DND-41 (cell line): Measurements from ENCODE around the gene MTHFS.

Experiments used
- ATAC-seq: fragments of 200-7000 bp; cut with Tn5 transposase; 3 replicates; pipeline ENCODE4 v1.9.1; 2021; ENCODE audit warnings: low read depth; ENCODE audit not compliant: insufficient read depth
- DNase-seq: peaks from one replicate; pipeline ENCODE4 v3.0.0-alpha.2; 2020
- H2AFZ ChIP-seq: 2 replicates; pipeline ENCODE4 v1.6.0; 2012; ENCODE audit warnings: low read depth, low read length
- H3K27ac ChIP-seq: 2 replicates; pipeline ENCODE4 v1.5.1; 2012; ENCODE audit warnings: low read length, inconsistent platforms
- H3K27me3 ChIP-seq: fragments of 200-600 bp; sonication (generic); 2 replicates; pipeline ENCODE4 v1.6.0; 2012; ENCODE audit warnings: low read length, mild to moderate bottlenecking, inconsistent platforms; ENCODE audit not compliant: insufficient read depth, poor library complexity
- H3K36me3 ChIP-seq: 2 replicates; pipeline ENCODE4 v1.5.1; 2012; ENCODE audit warnings: low read length, inconsistent platforms; ENCODE audit not compliant: insufficient read depth
- H3K4me1 ChIP-seq: 2 replicates; pipeline ENCODE4 v1.5.1; 2012; ENCODE audit warnings: mild to moderate bottlenecking, low read length; ENCODE audit not compliant: insufficient read depth
- H3K4me2 ChIP-seq: 2 replicates; pipeline ENCODE4 v1.6.0; 2012; ENCODE audit warnings: mild to moderate bottlenecking, moderate library complexity, low read length, inconsistent platforms; ENCODE audit not compliant: insufficient read depth
- H3K4me3 ChIP-seq, 2 experiments: fragments of 200-600 bp in 1 of 2; shearing (Covaris generic) in 1 of 2; 2 replicates each; pipeline ENCODE4 v1.5.1; 2012 to 2016; ENCODE audit warnings: inconsistent platforms in 2 of 2, low read length in 2 of 2, mild to moderate bottlenecking in 2 of 2, low read depth in 1 of 2, moderate library complexity in 1 of 2
- H3K79me2 ChIP-seq: 2 replicates; pipeline ENCODE4 v1.6.0; 2012; ENCODE audit warnings: low read length, inconsistent platforms; ENCODE audit not compliant: insufficient read depth
- H3K9ac ChIP-seq: 2 replicates; pipeline ENCODE4 v1.6.0; 2012; ENCODE audit warnings: low read depth, mild to moderate bottlenecking, inconsistent platforms, low read length, moderate library complexity
- H3K9me3 ChIP-seq: 2 replicates; pipeline ENCODE4 v1.5.1; 2012; ENCODE audit warnings: low read length, moderate library complexity, mild to moderate bottlenecking, inconsistent platforms; ENCODE audit not compliant: insufficient read depth, severe bottlenecking
- H4K20me1 ChIP-seq: 2 replicates; pipeline ENCODE4 v1.6.0; 2012; ENCODE audit warnings: low read length; ENCODE audit not compliant: insufficient read depth
- CTCF ChIP-seq: IDR thresholded peaks from 2 replicates; pipeline ENCODE4 v1.5.1; 2012; ENCODE audit warnings: borderline replicate concordance, low read length, moderate library complexity, mild to moderate bottlenecking; ENCODE audit not compliant: poor library complexity, severe bottlenecking; ENCODE audit errors: extremely low read depth
- EZH2 ChIP-seq: IDR thresholded peaks from 3 replicates; pipeline ENCODE4 v1.6.1; 2012; ENCODE audit warnings: borderline replicate concordance, low read depth, mild to moderate bottlenecking, moderate library complexity, low read length, inconsistent platforms; ENCODE audit not compliant: severe bottlenecking

MTHFS gene

DNA sequence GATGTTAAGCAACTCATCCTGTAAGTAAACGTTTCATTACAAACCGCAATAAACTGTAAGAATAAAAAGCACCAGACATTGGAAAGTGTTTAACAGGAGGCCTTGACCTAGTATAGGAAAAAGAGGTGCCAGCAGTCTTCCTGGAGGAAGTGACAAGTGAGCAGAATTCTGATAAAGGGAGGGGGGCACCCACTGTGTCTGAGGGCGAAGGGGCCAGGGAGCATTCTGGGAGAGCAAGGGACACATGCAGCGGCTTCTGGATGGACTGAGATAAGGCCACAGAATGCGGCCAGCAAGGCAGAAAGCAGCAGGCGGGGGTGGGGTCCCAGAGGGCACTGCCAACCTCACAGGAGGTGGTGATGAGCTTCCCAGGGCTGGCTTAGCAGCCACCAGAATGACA, 80.2 kb downstream of the MTHFS start:
- no peaks in the 10 kb centered on the region for H4K20me1 ChIP-seq
- H2AFZ ChIP-seq: no peak overlapping the region
- no peaks in the 10 kb centered on the region for H3K79me2 ChIP-seq
- no peak overlapping the region for H3K4me2 ChIP-seq
- H3K4me3 ChIP-seq: no peak overlapping the region
- DNase-seq (no peak), ATAC-seq (no peak)
- no peaks in the 10 kb centered on the region for H3K4me1 ChIP-seq
- TF ChIP-seq CTCF (no peak), EZH2 (no peak)
- H3K27me3 ChIP-seq: no peaks in the 10 kb centered on the region
- H3K27ac ChIP-seq: no peak overlapping the region
- H3K9ac ChIP-seq: no peak overlapping the region
- no peaks in the 10 kb centered on the region for H3K36me3 ChIP-seq
- H3K9me3 ChIP-seq: no peaks in the 10 kb centered on the region

DNA sequence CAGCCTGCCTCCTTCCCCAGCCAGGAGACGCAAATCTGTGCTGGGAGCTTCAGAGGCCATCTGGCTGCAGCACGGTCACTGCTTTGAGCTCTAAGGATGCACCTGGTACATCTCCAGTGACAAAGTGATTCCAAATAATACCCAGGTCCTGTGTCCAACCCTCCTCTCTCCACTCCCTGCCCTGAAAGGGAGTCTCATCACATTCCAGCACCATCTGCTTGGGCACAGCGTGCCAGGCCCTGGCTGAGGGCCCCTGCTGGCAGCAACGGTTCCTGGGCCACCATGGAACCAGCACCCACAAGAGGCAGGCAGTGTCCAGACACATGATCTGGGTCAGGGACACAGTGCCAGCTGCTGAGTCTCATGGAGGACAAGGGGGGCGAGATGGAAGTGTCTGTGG, 81.3 kb downstream of the MTHFS start:
- Histone ChIP-seq H3K4me3 (no peak overlapping the region), H3K4me2 (no peak overlapping the region), H3K9me3 (no peaks in the 10 kb centered on the region), H3K36me3 (no peaks in the 10 kb centered on the region), H3K27ac (no peak overlapping the region), H3K79me2 (no peaks in the 10 kb centered on the region), H3K4me1 (no peaks in the 10 kb centered on the region), H4K20me1 (no peaks in the 10 kb centered on the region), H3K9ac (no peak overlapping the region), H3K27me3 (no peaks in the 10 kb centered on the region), H2AFZ (no peak overlapping the region)
- ATAC-seq (no peak), DNase-seq (no peak)
- TF ChIP-seq EZH2 (no peak), CTCF (no peak)

DNA sequence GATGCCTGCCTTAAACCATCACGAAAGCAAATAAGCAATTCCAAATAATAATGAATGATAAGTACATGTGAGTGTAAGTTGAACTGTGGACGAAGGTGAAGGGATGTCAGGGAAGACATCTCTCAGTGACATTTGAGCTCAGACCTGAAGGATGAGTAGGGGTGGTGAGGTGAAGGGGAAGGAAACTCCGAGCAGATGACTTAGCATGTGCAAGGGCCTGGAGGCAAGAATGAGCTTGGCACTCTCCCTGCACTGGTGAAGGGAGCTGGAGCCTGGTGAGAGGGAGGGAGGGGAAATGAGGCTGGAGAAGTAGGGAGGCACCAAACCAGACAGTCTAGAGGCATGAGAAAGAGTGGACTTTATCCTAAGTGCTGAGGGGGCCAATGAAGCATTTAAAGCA, 84.3 kb downstream of the MTHFS start:
- H3K4me2 ChIP-seq: no peak overlapping the region
- H3K36me3 ChIP-seq: no peaks in the 10 kb centered on the region
- ATAC-seq (no peak), DNase-seq (no peak)
- no peaks in the 10 kb centered on the region for H3K9me3 ChIP-seq
- H2AFZ ChIP-seq: no peak overlapping the region
- H3K79me2 ChIP-seq: no peaks in the 10 kb centered on the region
- H4K20me1 ChIP-seq: no peaks in the 10 kb centered on the region
- H3K9ac ChIP-seq: no peak overlapping the region
- no peak overlapping the region for H3K27ac ChIP-seq
- TF ChIP-seq EZH2 (no peak), CTCF (no peak)
- H3K4me1 ChIP-seq: no peaks in the 10 kb centered on the region
- H3K4me3 ChIP-seq: no peak overlapping the region
- H3K27me3 ChIP-seq: no peaks in the 10 kb centered on the region
